Liver (tissue), 9 donors: ENCODE measurements around the gene BRME1. TPM values are rescaled to one million over a fixed set of nuclear protein-coding genes. Genes with fewer than 3 reads are reported as not detected.

ENCODE experiments used
- DNase-seq: peaks from one replicate; pipeline ENCODE4 v3.0.0-alpha.2; 2017; ENCODE audit warnings: low spot score
- H3K27ac ChIP-seq, 2 donors: one replicate each; pipeline ENCODE4 v1.7.0; 2013; ENCODE audit warnings: inconsistent platforms in 2 of 2, low read length in 2 of 2, control low read depth in 1 of 2, low read depth in 1 of 2, mild to moderate bottlenecking in 1 of 2
- H3K27me3 ChIP-seq, 4 donors: one replicate each; pipeline versions ENCODE4 v1.6.1 to v1.7.0; 2013; ENCODE audit warnings: low read length in 3 of 4, inconsistent platforms in 1 of 4, mild to moderate bottlenecking in 1 of 4, moderate library complexity in 1 of 4; ENCODE audit not compliant: control insufficient read depth in 4 of 4, insufficient read depth in 4 of 4
- H3K36me3 ChIP-seq, 4 donors: one replicate each; pipeline versions ENCODE4 v1.6.1 to v1.7.0; 2013; ENCODE audit warnings: low read length in 3 of 4, mild to moderate bottlenecking in 3 of 4, low read depth in 1 of 4, moderate library complexity in 1 of 4; ENCODE audit not compliant: control insufficient read depth in 4 of 4, insufficient read depth in 3 of 4
- H3K4me1 ChIP-seq, 4 donors: one replicate each; pipeline versions ENCODE4 v1.6.1 to v1.7.0; 2013; ENCODE audit warnings: low read length in 3 of 4, mild to moderate bottlenecking in 3 of 4, moderate library complexity in 1 of 4; ENCODE audit not compliant: control insufficient read depth in 4 of 4, insufficient read depth in 4 of 4
- H3K4me3 ChIP-seq, 3 donors: one replicate each; pipeline versions ENCODE4 v1.6.1 to v1.7.0; 2013; ENCODE audit warnings: low read length in 3 of 3, control low read depth in 1 of 3, low read depth in 1 of 3, mild to moderate bottlenecking in 1 of 3
- H3K9ac ChIP-seq, 2 donors: one replicate each; pipeline ENCODE4 v1.7.0; 2013; ENCODE audit warnings: low read length in 2 of 2, mild to moderate bottlenecking in 2 of 2, moderate library complexity in 2 of 2, control low read depth in 1 of 2, low read depth in 1 of 2
- H3K9me3 ChIP-seq, 4 donors: one replicate each; pipeline versions ENCODE4 v1.6.1 to v1.7.0; 2013; ENCODE audit warnings: low read length in 3 of 4; ENCODE audit not compliant: control insufficient read depth in 4 of 4
- ATF3 ChIP-seq: IDR thresholded peaks from 2 replicates; pipeline ENCODE4 v1.6.1; 2016; ENCODE audit warnings: antibody characterized with exemption
- CTCF ChIP-seq: fragments of 150-350 bp; IDR thresholded peaks from 2 replicates; pipeline ENCODE4 v1.5.1; 2017; ENCODE audit warnings: improper control_type of control experiment, low read depth, low read length; ENCODE audit not compliant: missing input control
- EGR1 ChIP-seq, 2 donors: IDR thresholded peaks; 2 replicates each; pipeline ENCODE4 v1.6.1; 2016 to 2018; ENCODE audit warnings: antibody characterized with exemption in 2 of 2, low read depth in 2 of 2
- FOXA1 ChIP-seq: IDR thresholded peaks from 2 replicates; pipeline ENCODE4 v1.6.1; 2016; ENCODE audit warnings: antibody characterized with exemption
- FOXA2 ChIP-seq: IDR thresholded peaks from 2 replicates; pipeline ENCODE4 v1.6.1; 2016; ENCODE audit warnings: antibody characterized with exemption
- GABPA ChIP-seq, 2 donors: IDR thresholded peaks in 1 of 2; conservative IDR thresholded peaks in 1 of 2; 2 replicates each; pipeline ENCODE4 v1.6.1; 2016; ENCODE audit warnings: antibody characterized with exemption in 2 of 2, mild to moderate bottlenecking in 1 of 2, moderate library complexity in 1 of 2
- HNF4A ChIP-seq, 2 donors: conservative IDR thresholded peaks; 2 replicates each; pipeline ENCODE4 v1.6.1; 2016; ENCODE audit warnings: antibody characterized with exemption in 2 of 2, mild to moderate bottlenecking in 2 of 2
- HNF4G ChIP-seq: IDR thresholded peaks from 2 replicates; pipeline ENCODE4 v1.6.1; 2016; ENCODE audit warnings: antibody characterized with exemption
- JUND ChIP-seq, 2 donors: IDR thresholded peaks; 2 replicates each; pipeline ENCODE4 v1.6.1; 2016; ENCODE audit warnings: antibody characterized with exemption in 2 of 2
- MAX ChIP-seq: IDR thresholded peaks from 2 replicates; pipeline ENCODE4 v1.6.1; 2016; ENCODE audit warnings: antibody characterized with exemption
- NR2F2 ChIP-seq: IDR thresholded peaks from 2 replicates; pipeline ENCODE4 v1.6.1; 2016; ENCODE audit warnings: antibody characterized with exemption
- RAD21 ChIP-seq, 2 donors: IDR thresholded peaks; 2 replicates each; pipeline ENCODE4 v1.6.1; 2016; ENCODE audit warnings: antibody characterized with exemption in 2 of 2, mild to moderate bottlenecking in 2 of 2
- RXRA ChIP-seq, 2 donors: IDR thresholded peaks; 2 replicates each; pipeline ENCODE4 v1.6.1; 2017 to 2018; ENCODE audit warnings: antibody characterized with exemption in 2 of 2, mild to moderate bottlenecking in 1 of 2
- SP1 ChIP-seq: IDR thresholded peaks from 2 replicates; pipeline ENCODE4 v1.6.1; 2018; ENCODE audit warnings: antibody characterized with exemption, mild to moderate bottlenecking
- TAF1 ChIP-seq: conservative IDR thresholded peaks from 2 replicates; pipeline ENCODE4 v1.6.1; 2016; ENCODE audit warnings: antibody characterized with exemption, mild to moderate bottlenecking
- YY1 ChIP-seq: IDR thresholded peaks from 2 replicates; pipeline ENCODE4 v1.6.1; 2016; ENCODE audit warnings: antibody characterized with exemption, mild to moderate bottlenecking
- WGBS: extraction: QIAGEN DNeasy Blood & Tissue Kit; methylation state at CpG from one replicate; pipeline ENCODE4 v1.1.7; 2013; 5-methylcytosine and 5-hydroxymethylcytosine counted together
- polyA plus RNA-seq, 2 donors: library from polyadenylated mRNA; stranded (reverse) in 1 of 2; unstranded in 1 of 2; fragments of 200-250 nt in 1 of 2; fragments of >200 nt in 1 of 2; fragmentation: Nextera tagmentation in 1 of 2; extraction: Ambion mirVana in 1 of 2; gene quantifications; one replicate each; pipeline versions ENCODE4 v1.2.1 to v1.2.3, GENCODE V29; 2013 to 2015
- total RNA-seq, 2 donors: library from RNA; depleted of rRNA; stranded (reverse); fragments of >200 nt; gene quantifications; one replicate each; pipeline ENCODE4 v1.2.3, GENCODE V29; 2014
- TF ChIP-seq, protein P1 (sequence below): IDR thresholded peaks from 2 replicates; pipeline ENCODE4 v1.6.1; 2016; ENCODE audit warnings: antibody characterized with exemption
- TF ChIP-seq, protein P2 (sequence below): IDR thresholded peaks from 2 replicates; pipeline ENCODE4 v1.6.1; 2016; ENCODE audit warnings: antibody characterized with exemption, mild to moderate bottlenecking
- donor health status: healthy.
- donor health status: healthy.
- donor health status: healthy.
- donor health status: healthy.
- donor health status: healthy.

Gene BRME1
- total and polyA plus RNA-seq, 4 donors: 0.42 to 5.3 (median 0.48) TPM

DNA sequence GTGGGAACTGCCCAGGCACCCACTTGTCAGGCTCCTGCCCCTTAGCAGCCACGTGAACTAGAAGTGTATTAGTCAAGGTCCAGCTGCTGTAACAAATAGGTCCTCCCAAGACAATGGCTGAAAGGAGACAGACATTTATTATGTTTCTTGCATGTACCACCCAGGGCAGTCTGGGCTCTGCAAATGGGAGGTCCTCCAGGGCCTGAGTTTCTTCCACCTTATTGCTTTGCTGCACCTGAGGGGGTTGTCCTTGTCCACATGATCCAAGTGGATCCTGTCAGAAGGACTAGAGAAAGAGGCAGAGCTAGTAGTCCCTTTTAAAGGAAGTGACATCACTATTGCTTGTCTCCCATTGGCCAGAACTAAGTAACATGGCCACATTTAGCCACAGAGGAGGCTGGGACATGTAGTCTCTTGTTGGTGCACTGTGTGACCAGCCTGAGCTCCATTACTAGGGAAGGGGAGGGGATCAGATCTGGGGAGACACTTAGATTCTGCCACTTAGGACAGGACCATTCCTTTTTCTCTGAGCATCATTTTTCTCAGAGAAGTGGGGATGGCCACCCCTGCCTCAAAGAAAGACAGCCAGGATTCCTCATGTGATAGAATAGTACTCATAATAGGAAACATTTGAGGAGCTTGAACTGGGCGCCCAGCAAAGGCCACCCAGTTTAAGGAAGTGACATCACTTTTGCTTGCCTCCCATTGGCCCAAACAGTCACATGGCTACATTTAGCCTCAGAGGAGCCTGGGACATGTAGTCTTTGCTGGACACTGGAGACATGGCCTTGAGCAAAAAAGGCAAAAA lies 15.2 kb upstream of the BRME1 start:
- no peak for DNase-seq
- TF ChIP-seq CTCF: no peak
- no peak for TF ChIP-seq FOXA2
- peak in 1 of 2 donors; percentile 6 for TF ChIP-seq GABPA (IDR thresholded peaks at IDR 0.05 in 1 of 2, conservative IDR thresholded peaks at IDR 0.05 in 1 of 2)
- no peak for TF ChIP-seq TAF1
- TF ChIP-seq MAX: no peak
- Histone ChIP-seq H3K9ac (no peak overlapping the region), H3K27me3 (no peaks in the 10 kb centered on the region), H3K4me3 (no peak overlapping the region), H3K9me3 (peaks cover 0 to 5% (median under 1%) of the 10 kb centered on the region in 4 donors), H3K27ac (no peak overlapping the region), H3K4me1 (peaks cover 0 to 5% (median 2%) of the 10 kb centered on the region in 4 donors), H3K36me3 (peaks cover 23 to 34% (median 26%) of the 10 kb centered on the region in 4 donors)
- WGBS: 90% methylated on average over 2 of the region's 2 CpGs

GRCh38 chr19:13920524-13920923 lies 14.6 kb upstream of the BRME1 start:
- peaks cover 23 to 36% (median 26%) of the 10 kb centered on the region in 4 donors for H3K36me3 ChIP-seq
- DNase-seq: no peak
- WGBS: over 99% methylated on average over 11 of the region's 11 CpGs
- H3K9me3 ChIP-seq: peaks cover 0 to 5% (median under 1%) of the 10 kb centered on the region in 4 donors
- H3K4me1 ChIP-seq: peaks cover 0 to 5% (median 2%) of the 10 kb centered on the region in 4 donors
- H3K27me3 ChIP-seq: no peaks in the 10 kb centered on the region
- H3K27ac ChIP-seq: no peak overlapping the region
- no peak overlapping the region for H3K4me3 ChIP-seq
- TF ChIP-seq YY1 (no peak), JUND (IDR thresholded peaks at IDR 0.05) (no peak), SP1 (no peak), CTCF (no peak), MAX (no peak), GABPA (IDR thresholded peaks at IDR 0.05 in 1 of 2, conservative IDR thresholded peaks at IDR 0.05 in 1 of 2) (no peak), FOXA2 (no peak), EGR1 (IDR thresholded peaks at IDR 0.05; ENCODE audit: low read depth in 2 of 2) (no peak), ATF3 (no peak), RXRA (IDR thresholded peaks at IDR 0.05) (no peak), TAF1 (no peak), FOXA1 (no peak), HNF4G (no peak), RAD21 (IDR thresholded peaks at IDR 0.05) (no peak), NR2F2 (no peak), HNF4A (conservative IDR thresholded peaks at IDR 0.05) (no peak)
- TF ChIP-seq, protein P1, sequence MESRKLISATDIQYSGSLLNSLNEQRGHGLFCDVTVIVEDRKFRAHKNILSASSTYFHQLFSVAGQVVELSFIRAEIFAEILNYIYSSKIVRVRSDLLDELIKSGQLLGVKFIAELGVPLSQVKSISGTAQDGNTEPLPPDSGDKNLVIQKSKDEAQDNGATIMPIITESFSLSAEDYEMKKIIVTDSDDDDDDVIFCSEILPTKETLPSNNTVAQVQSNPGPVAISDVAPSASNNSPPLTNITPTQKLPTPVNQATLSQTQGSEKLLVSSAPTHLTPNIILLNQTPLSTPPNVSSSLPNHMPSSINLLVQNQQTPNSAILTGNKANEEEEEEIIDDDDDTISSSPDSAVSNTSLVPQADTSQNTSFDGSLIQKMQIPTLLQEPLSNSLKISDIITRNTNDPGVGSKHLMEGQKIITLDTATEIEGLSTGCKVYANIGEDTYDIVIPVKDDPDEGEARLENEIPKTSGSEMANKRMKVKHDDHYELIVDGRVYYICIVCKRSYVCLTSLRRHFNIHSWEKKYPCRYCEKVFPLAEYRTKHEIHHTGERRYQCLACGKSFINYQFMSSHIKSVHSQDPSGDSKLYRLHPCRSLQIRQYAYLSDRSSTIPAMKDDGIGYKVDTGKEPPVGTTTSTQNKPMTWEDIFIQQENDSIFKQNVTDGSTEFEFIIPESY: no peak
- TF ChIP-seq, protein P2, sequence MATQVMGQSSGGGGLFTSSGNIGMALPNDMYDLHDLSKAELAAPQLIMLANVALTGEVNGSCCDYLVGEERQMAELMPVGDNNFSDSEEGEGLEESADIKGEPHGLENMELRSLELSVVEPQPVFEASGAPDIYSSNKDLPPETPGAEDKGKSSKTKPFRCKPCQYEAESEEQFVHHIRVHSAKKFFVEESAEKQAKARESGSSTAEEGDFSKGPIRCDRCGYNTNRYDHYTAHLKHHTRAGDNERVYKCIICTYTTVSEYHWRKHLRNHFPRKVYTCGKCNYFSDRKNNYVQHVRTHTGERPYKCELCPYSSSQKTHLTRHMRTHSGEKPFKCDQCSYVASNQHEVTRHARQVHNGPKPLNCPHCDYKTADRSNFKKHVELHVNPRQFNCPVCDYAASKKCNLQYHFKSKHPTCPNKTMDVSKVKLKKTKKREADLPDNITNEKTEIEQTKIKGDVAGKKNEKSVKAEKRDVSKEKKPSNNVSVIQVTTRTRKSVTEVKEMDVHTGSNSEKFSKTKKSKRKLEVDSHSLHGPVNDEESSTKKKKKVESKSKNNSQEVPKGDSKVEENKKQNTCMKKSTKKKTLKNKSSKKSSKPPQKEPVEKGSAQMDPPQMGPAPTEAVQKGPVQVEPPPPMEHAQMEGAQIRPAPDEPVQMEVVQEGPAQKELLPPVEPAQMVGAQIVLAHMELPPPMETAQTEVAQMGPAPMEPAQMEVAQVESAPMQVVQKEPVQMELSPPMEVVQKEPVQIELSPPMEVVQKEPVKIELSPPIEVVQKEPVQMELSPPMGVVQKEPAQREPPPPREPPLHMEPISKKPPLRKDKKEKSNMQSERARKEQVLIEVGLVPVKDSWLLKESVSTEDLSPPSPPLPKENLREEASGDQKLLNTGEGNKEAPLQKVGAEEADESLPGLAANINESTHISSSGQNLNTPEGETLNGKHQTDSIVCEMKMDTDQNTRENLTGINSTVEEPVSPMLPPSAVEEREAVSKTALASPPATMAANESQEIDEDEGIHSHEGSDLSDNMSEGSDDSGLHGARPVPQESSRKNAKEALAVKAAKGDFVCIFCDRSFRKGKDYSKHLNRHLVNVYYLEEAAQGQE: no peak
- no peak overlapping the region for H3K9ac ChIP-seq
